ENCODE results near the gene GLRX5.
A peak's percentile ranks its signal among the peaks of the same experiment; 100 is the strongest.

GLRX5 gene

DNA sequence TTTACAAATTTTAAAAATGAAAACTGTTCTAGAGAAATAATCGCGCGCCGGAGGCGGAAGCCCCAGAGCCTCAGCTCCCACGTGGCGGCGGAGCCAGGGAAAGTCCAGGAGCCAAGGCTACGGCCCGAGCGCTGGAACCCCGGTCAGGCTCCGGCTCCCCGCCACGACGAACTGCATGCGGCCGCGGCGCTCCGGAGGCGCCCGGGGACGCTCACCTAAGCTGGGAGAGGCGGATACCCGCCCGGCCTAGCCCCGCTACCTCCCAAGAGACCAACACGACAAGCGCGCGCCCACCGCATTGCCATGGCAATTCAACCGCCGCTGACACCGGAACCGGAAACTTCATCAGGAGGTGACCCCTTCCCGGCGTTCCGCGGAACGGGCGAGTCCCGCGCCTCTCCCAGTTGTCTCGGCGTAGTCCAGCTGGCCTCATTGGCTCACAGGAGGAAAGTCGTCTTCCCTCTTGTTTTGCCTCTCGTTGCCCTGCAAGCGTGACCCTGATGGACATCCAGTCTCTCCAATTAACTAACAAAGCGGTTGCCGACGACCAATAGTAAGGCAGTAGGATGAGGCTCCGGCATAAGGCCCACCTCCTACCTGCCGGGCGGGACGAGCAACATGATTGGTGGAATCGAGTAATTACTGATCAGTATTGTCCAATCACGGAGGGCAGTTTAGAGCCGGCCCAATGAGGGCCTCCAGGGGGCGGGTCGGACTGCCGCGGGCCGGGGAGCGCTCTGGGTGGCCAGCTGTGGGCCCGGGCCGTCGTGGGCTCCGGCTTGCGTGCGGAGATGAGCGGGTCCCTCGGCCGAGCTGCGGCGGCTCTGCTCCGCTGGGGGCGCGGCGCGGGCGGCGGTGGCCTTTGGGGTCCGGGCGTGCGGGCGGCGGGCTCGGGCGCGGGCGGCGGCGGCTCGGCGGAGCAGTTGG lies at the start of gene GLRX5:
TSS of gene GLRX5 (plus strand) at position 752 of the 927 bp plus-strand sequence. CDS start at position 792, 40 bp downstream.
- peak within 1 kb of the TSS; percentile 92 for H3K27ac ChIP-seq

DNA sequence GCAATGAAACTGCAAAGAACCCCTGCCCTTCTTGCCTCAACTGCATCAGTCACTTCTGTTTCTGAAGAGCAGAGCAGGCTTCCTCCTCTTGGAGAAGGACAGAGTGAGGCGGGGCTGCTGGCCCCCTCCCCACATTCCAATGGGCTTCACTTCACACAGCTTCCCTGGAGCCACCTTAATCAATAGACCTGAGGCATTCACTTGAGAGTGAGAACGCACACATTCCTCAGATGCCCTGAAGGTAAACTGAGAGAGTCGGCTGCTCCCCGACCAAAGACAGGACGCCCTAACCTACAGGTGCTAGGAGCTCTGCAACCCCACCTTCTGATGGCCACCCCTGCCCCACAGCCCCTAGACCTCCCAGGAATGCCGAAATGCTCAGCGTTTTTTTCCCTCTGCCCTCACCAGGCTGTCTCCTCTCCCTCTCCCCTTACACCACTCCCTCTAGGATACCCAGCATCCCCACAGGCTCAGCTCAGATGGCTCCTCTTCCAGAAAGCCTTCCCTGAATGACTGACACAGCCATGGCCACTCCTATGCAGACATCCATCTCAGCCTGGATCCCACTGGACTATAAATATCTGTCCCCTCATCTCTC lies 49.5 kb upstream of the GLRX5 start:
- no peak overlapping the region for H3K27ac ChIP-seq
- TF ChIP-seq, protein P1, sequence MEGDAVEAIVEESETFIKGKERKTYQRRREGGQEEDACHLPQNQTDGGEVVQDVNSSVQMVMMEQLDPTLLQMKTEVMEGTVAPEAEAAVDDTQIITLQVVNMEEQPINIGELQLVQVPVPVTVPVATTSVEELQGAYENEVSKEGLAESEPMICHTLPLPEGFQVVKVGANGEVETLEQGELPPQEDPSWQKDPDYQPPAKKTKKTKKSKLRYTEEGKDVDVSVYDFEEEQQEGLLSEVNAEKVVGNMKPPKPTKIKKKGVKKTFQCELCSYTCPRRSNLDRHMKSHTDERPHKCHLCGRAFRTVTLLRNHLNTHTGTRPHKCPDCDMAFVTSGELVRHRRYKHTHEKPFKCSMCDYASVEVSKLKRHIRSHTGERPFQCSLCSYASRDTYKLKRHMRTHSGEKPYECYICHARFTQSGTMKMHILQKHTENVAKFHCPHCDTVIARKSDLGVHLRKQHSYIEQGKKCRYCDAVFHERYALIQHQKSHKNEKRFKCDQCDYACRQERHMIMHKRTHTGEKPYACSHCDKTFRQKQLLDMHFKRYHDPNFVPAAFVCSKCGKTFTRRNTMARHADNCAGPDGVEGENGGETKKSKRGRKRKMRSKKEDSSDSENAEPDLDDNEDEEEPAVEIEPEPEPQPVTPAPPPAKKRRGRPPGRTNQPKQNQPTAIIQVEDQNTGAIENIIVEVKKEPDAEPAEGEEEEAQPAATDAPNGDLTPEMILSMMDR (IDR thresholded peaks at IDR 0.05), result no peak
- no peak for TF ChIP-seq ZFX (IDR thresholded peaks at IDR 0.05; ENCODE audit: borderline replicate concordance)

More for the DNA sequence above, at the start of gene GLRX5:
- no peak for TF ChIP-seq ZFX (IDR thresholded peaks at IDR 0.05; ENCODE audit: borderline replicate concordance)
- TF ChIP-seq, protein P1 (IDR thresholded peaks at IDR 0.05), result no peak

DNA sequence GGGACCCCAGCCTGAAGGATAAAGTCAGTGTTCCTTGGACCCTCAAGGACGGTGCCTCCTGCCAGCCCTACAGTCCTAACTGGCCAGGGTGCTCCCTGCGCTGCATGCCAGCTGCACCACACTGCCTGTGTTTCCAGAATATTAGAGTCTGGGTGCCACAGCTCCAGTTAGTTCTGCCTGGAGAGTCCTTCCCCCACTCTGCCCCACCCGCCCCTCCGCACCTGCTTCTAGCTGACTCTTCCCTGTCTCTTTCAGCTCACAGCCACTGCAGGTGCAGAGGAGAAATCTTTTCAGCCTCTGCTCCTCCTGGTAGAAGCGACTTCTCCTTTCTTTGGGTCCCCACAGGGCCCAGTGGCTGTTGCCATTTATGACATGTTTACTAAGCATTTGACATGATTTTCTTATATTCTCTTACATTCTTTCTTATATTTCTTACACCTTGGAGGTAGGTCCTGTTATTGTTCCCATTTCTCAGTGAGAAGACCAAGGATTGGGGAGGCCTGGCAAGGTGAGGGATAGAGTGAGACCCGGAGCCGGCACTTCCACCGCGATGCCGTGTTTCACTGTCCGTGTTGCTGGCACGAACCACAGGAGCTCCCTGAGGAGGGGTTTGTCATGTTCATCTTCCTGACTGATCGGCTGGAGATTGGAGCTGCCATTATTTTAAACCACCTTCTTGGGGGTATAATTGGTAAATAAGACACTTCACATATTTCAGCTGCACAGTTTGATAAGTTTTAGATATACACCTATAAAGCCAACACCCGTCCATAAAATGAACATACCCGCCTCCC lies 47.8 kb upstream of the GLRX5 start:
- TF ChIP-seq, protein P1 (IDR thresholded peaks at IDR 0.05), result no peak
- TF ChIP-seq ZFX (IDR thresholded peaks at IDR 0.05; ENCODE audit: borderline replicate concordance), result no peak
- H3K27ac ChIP-seq, result no peak overlapping the region

DNA sequence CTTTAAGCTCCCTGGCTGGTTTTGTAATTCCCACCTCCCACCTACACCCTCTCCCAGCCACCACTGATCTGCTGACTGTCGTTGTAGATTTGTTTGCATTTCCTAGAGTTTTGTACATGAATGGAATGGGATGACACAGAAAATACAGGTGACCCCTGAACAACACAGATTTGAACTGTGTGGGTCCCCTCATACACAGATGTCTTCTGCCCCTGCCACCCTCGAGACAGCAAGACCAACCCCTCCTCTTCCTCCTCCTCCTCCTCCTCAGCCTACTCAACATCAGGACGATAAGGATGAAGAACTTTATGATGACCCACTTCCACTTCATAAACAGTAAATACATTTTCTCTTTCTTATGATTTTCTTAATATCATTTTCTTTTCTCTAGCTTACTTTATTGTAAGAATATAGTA lies 47.2 kb upstream of the GLRX5 start:
- H3K27ac ChIP-seq, result no peak overlapping the region

DNA sequence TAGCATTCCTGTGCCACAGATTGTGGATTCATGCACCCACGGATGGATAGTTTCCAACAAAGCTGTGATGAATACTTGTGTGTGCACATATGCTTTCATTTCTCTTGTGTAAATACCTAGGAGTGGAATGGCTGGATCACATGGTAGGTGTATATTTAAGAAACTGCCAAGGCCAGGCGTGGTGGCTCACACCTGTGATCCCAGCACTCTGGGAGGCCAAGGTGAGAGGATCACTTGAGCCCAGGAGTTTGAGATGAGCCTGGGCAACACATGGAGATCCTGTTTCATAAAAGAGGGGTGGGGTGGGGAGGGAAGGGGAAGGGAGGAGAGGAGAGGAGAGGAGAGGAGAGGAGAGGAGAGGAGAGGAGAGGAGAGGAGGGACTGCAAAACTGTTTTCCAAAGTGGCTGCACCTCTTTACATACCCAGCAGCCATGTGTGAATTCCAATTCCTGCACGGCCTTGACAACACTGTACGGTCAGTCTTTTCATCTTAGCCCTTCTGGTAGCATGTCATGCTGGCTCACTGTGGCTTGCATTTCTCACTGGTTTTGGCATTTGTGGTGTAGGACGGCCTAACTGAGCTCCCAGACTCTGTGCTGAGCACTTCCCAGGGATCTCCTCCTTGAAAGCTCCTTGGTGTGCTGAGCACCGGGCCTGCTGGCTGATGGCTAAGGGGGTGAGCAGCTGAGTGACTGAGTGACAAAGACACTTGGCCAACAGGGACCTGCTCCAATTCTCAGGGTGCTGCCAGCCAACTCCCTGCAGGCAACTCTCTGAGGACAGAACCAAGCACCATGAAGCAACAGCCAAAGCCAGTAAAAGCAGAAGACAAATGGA lies 46.3 kb upstream of the GLRX5 start:
- no peak overlapping the region for H3K27ac ChIP-seq
- TF ChIP-seq ZFX (IDR thresholded peaks at IDR 0.05; ENCODE audit: borderline replicate concordance), result no peak
- TF ChIP-seq, protein P1 (IDR thresholded peaks at IDR 0.05), result no peak

More for the DNA sequence above, 47.2 kb upstream of the GLRX5 start:
- no peak for TF ChIP-seq ZFX (IDR thresholded peaks at IDR 0.05; ENCODE audit: borderline replicate concordance)
- TF ChIP-seq, protein P1 (IDR thresholded peaks at IDR 0.05), result no peak

All from 22Rv1 (cell line).